ENCODE data around the gene MEAK7. TPM values are rescaled to one million over a fixed set of nuclear protein-coding genes. Genes with fewer than 3 reads are reported as not detected.
A peak's percentile ranks its signal among the peaks of the same experiment; 100 is the strongest.

MEAK7 gene
- total RNA-seq, 4 donors from 2014 or later: 20.3 to 29.1 (median 21.8) TPM

- no peak for DNase-seq
- no peaks in the 10 kb centered on the region for H3K36me3 ChIP-seq
- WGBS, 2 donors (ENCODE audit: low coverage in 1 of 2): 85 to 92% methylated on average over 11 to 16 of the region's 16 CpGs
- H3K4me3 ChIP-seq: no peak overlapping the region
- no peaks in the 10 kb centered on the region for H3K9me3 ChIP-seq
- in situ Hi-C loops (cut with MboI; ENCODE audit: low pct_ligation_motif_present in 1 of 4, low pct_unique_long_range_greater_than_20kb in 1 of 4, low sequenced_read_pairs in 3 of 4): loop anchor here (5.0 to 25.0 kb wide), 5 partner anchors 203 to 523 kb away; partner anchors contain the start of genes NECAB2 (in 2 of the 4), OSGIN1 (in 2 of the 4) and MBTPS1 (in 1 of the 4)
- no peak overlapping the region for H3K27ac ChIP-seq
- intact Hi-C loops (cut with DNase I; ENCODE audit: low total_unique reads): loop anchor here (10.0 kb wide), 2 partner anchors 211 to 561 kb away; no protein-coding TSS in a partner anchor
- H3K27me3 ChIP-seq: no peaks in the 10 kb centered on the region
- H3K4me1 ChIP-seq: no peaks in the 10 kb centered on the region
- TF ChIP-seq EP300 (IDR thresholded peaks at IDR 0.05; ENCODE audit: low read depth): no peak
- no peak for TF ChIP-seq POLR2A (IDR thresholded peaks at IDR 0.05)
- TF ChIP-seq CTCF (IDR thresholded peaks at IDR 0.05): no peak
- TF ChIP-seq POLR2AphosphoS5 (IDR thresholded peaks at IDR 0.05): no peak
Observed at GRCh38 chr16:84485255-84486010, 19.0 kb downstream of the MEAK7 start.

- Histone ChIP-seq H3K4me3 (no peak overlapping the region), H3K4me1 (no peaks in the 10 kb centered on the region), H3K27me3 (no peaks in the 10 kb centered on the region), H3K9me3 (no peaks in the 10 kb centered on the region), H3K36me3 (no peaks in the 10 kb centered on the region), H3K27ac (no peak overlapping the region)
- in situ Hi-C loops (cut with MboI; ENCODE audit: low pct_ligation_motif_present in 1 of 4, low pct_unique_long_range_greater_than_20kb in 1 of 4, low sequenced_read_pairs in 3 of 4) (loop anchor here (5.0 to 25.0 kb wide), 5 partner anchors 202 to 522 kb away; partner anchors contain the start of genes NECAB2 (in 2 of the 4), OSGIN1 (in 2 of the 4) and MBTPS1 (in 1 of the 4)), intact Hi-C loops (cut with DNase I; ENCODE audit: low total_unique reads) (loop anchor here (10.0 kb wide), 2 partner anchors 210 to 560 kb away; no protein-coding TSS in a partner anchor)
- WGBS, 2 donors (ENCODE audit: low coverage in 1 of 2): 56% methylated on average over 15 of the region's 15 CpGs; no CpG with 5 or more reads in 1 of the 2 donors
- no peak for TF ChIP-seq POLR2A (IDR thresholded peaks at IDR 0.05)
- TF ChIP-seq EP300 (IDR thresholded peaks at IDR 0.05; ENCODE audit: low read depth): no peak
- peak; percentile 67 to 82 (median 70) for TF ChIP-seq CTCF (IDR thresholded peaks at IDR 0.05)
- TF ChIP-seq POLR2AphosphoS5 (IDR thresholded peaks at IDR 0.05): no peak
- peak; percentile 55 for DNase-seq
Observed at GRCh38 chr16:84484579-84485254, 19.7 kb downstream of the MEAK7 start.

- in situ Hi-C loops (cut with MboI; ENCODE audit: low pct_ligation_motif_present in 1 of 4, low pct_unique_long_range_greater_than_20kb in 1 of 4, low sequenced_read_pairs in 3 of 4) (loop anchor here (10.0 to 25.0 kb wide), 4 partner anchors 209 to 522 kb away; partner anchors contain the start of genes NECAB2 (in 2 of the 4), OSGIN1 (in 2 of the 4) and MBTPS1 (in 1 of the 4)), intact Hi-C loops (cut with DNase I; ENCODE audit: low total_unique reads) (loop anchor here (10.0 kb wide), 2 partner anchors 209 to 559 kb away; no protein-coding TSS in a partner anchor)
- H3K36me3 ChIP-seq: no peaks in the 10 kb centered on the region
Observed at GRCh38 chr16:84483882-84484565, 20.4 kb downstream of the MEAK7 start.

More at GRCh38 chr16:84483882-84484565, 20.4 kb downstream of the MEAK7 start:
- DNase-seq: no peak
- no peak overlapping the region for H3K4me3 ChIP-seq
- 86% methylated on average over 19 of the region's 19 CpGs; no CpG with 5 or more reads in 1 of the 2 donors for WGBS, 2 donors (ENCODE audit: low coverage in 1 of 2)
- no peaks in the 10 kb centered on the region for H3K27me3 ChIP-seq
- H3K27ac ChIP-seq: no peak overlapping the region
- TF ChIP-seq POLR2A (IDR thresholded peaks at IDR 0.05) (no peak), POLR2AphosphoS5 (IDR thresholded peaks at IDR 0.05) (no peak), CTCF (IDR thresholded peaks at IDR 0.05) (no peak), EP300 (IDR thresholded peaks at IDR 0.05; ENCODE audit: low read depth) (no peak)
- no peaks in the 10 kb centered on the region for H3K4me1 ChIP-seq
- H3K9me3 ChIP-seq: no peaks in the 10 kb centered on the region

Measured in transverse colon (tissue), 4 donors.